Measurements from ENCODE around the gene SLC2A13. TPM values are rescaled to one million over a fixed set of nuclear protein-coding genes. Genes with fewer than 3 reads are reported as not detected.

Gene SLC2A13
- total RNA-seq, 6 experiments from 2014 or later, result 5.2 to 11.7 (median 8.7) TPM

GRCh38 chr12:40099423-40099853 is 6.4 kb downstream of the SLC2A13 start:
- intact Hi-C loops (cut with DNase I), result no loop called here
- ATAC-seq, result peak; percentile 72 to 98 (median 80)
- WGBS (ENCODE audit: insufficient coverage, low coverage, low lambda C conversion rate, missing lambda C conversion rate), result 34% methylated on average over 3 of the region's 3 CpGs
- TF ChIP-seq, protein P1, sequence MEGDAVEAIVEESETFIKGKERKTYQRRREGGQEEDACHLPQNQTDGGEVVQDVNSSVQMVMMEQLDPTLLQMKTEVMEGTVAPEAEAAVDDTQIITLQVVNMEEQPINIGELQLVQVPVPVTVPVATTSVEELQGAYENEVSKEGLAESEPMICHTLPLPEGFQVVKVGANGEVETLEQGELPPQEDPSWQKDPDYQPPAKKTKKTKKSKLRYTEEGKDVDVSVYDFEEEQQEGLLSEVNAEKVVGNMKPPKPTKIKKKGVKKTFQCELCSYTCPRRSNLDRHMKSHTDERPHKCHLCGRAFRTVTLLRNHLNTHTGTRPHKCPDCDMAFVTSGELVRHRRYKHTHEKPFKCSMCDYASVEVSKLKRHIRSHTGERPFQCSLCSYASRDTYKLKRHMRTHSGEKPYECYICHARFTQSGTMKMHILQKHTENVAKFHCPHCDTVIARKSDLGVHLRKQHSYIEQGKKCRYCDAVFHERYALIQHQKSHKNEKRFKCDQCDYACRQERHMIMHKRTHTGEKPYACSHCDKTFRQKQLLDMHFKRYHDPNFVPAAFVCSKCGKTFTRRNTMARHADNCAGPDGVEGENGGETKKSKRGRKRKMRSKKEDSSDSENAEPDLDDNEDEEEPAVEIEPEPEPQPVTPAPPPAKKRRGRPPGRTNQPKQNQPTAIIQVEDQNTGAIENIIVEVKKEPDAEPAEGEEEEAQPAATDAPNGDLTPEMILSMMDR (IDR thresholded peaks at IDR 0.05), result no peak
- TF ChIP-seq POLR2A (IDR thresholded peaks at IDR 0.05), result no peak
- Histone ChIP-seq H3K9me3 (no peaks in the 10 kb centered on the region), H3K27ac (no peak overlapping the region), H3K4me1 (peaks cover 0 to 12% (median 0%) of the 10 kb centered on the region in 4 donors), H3K4me3 (no peak overlapping the region), H3K36me3 (no peaks in the 10 kb centered on the region), H3K27me3 (no peaks in the 10 kb centered on the region)
- DNase-seq, result no peak

GRCh38 chr12:40098406-40099145 is 7.3 kb downstream of the SLC2A13 start:
- Histone ChIP-seq H3K27me3 (no peaks in the 10 kb centered on the region), H3K4me1 (peaks cover 0 to 8% (median 0%) of the 10 kb centered on the region in 4 donors), H3K27ac (no peak overlapping the region), H3K36me3 (no peaks in the 10 kb centered on the region), H3K4me3 (no peak overlapping the region), H3K9me3 (no peaks in the 10 kb centered on the region)
- intact Hi-C loops (cut with DNase I), result no loop called here
- DNase-seq, result no peak
- no peak for ATAC-seq
- WGBS (ENCODE audit: insufficient coverage, low coverage, low lambda C conversion rate, missing lambda C conversion rate), result 97% methylated on average over 8 of the region's 11 CpGs
- TF ChIP-seq POLR2A (IDR thresholded peaks at IDR 0.05), result no peak
- TF ChIP-seq, protein P1 (IDR thresholded peaks at IDR 0.05), result no peak

DNA sequence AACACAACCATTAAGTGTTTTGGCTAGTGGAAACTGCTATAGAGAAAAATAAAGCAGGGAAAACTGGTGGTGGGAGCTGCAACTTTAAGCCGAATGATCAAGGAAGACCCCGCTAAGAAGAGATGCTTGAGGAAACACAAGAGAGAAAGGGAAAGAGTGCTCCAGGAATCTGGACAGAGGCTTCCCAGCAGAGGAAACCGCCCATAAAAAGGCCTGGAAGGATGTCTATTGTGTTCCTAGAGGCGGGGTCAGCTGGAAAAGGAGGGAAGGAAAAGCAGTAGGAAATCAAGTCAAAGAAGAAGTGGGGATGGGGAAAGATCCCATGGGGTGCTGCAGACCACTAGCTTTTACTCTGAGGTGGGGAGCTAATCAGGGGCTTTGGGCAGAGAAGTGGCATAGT is 12.4 kb downstream of the SLC2A13 start:
- intact Hi-C loops (cut with DNase I), result no loop called here
- DNase-seq (no peak), ATAC-seq (no peak)
- Histone ChIP-seq H3K4me1 (no peaks in the 10 kb centered on the region), H3K36me3 (no peaks in the 10 kb centered on the region), H3K4me3 (no peak overlapping the region), H3K27me3 (no peaks in the 10 kb centered on the region), H3K27ac (no peak overlapping the region), H3K9me3 (no peaks in the 10 kb centered on the region)
- TF ChIP-seq POLR2A (IDR thresholded peaks at IDR 0.05), result no peak
- TF ChIP-seq, protein P1 (IDR thresholded peaks at IDR 0.05), result no peak
- WGBS (ENCODE audit: insufficient coverage, low coverage, low lambda C conversion rate, missing lambda C conversion rate), result 85% methylated on average over 4 of the region's 4 CpGs

- no peaks in the 10 kb centered on the region for H3K27me3 ChIP-seq
- H3K4me1 ChIP-seq, result no peaks in the 10 kb centered on the region
- DNase-seq (no peak), ATAC-seq (no peak)
- no peak for TF ChIP-seq POLR2A (IDR thresholded peaks at IDR 0.05)
- TF ChIP-seq, protein P1 (IDR thresholded peaks at IDR 0.05), result no peak
- no peaks in the 10 kb centered on the region for H3K9me3 ChIP-seq
- H3K27ac ChIP-seq, result no peak overlapping the region
- WGBS (ENCODE audit: insufficient coverage, low coverage, low lambda C conversion rate, missing lambda C conversion rate), result 98% methylated on average over 4 of the region's 4 CpGs
- H3K4me3 ChIP-seq, result no peak overlapping the region
- H3K36me3 ChIP-seq, result no peaks in the 10 kb centered on the region
- intact Hi-C loops (cut with DNase I), result no loop called here
Observed at GRCh38 chr12:40086471-40086870, 19.4 kb downstream of the SLC2A13 start.
